DOHH2 (cell line): ENCODE measurements around the gene PRELID1.

Experiments
- H3F3A ChIP-seq: fragments of 200-600 bp; sonication (generic), shearing (Covaris generic); 2 replicates; pipeline ENCODE4 v1.6.0; 2016; ENCODE audit warnings: antibody characterized with exemption, mild to moderate bottlenecking; ENCODE audit not compliant: control insufficient read depth, insufficient read depth
- H3K27ac ChIP-seq: fragments of 200-600 bp; sonication (generic); 2 replicates; pipeline ENCODE4 v1.5.1; 2014; ENCODE audit warnings: low read depth, mild to moderate bottlenecking, low read length, moderate library complexity
- H3K27me3 ChIP-seq: fragments of 200-600 bp; sonication (generic); 2 replicates; pipeline ENCODE4 v1.6.1; 2014; ENCODE audit warnings: mild to moderate bottlenecking, low read length, mixed read lengths; ENCODE audit not compliant: control insufficient read depth
- H3K36me3 ChIP-seq: fragments of 200-600 bp; sonication (generic); 2 replicates; pipeline ENCODE4 v1.6.1; 2014; ENCODE audit warnings: mild to moderate bottlenecking, low read length, moderate library complexity, mixed read lengths; ENCODE audit not compliant: control insufficient read depth
- H3K4me1 ChIP-seq: fragments of 200-600 bp; sonication (generic); 2 replicates; pipeline ENCODE4 v1.6.1; 2014; ENCODE audit warnings: mild to moderate bottlenecking, low read length, mixed read lengths; ENCODE audit not compliant: control insufficient read depth
- H3K4me2 ChIP-seq: fragments of 200-600 bp; sonication (generic); 2 replicates; pipeline ENCODE4 v1.6.0; 2014; ENCODE audit warnings: mild to moderate bottlenecking, low read length, moderate library complexity
- H3K4me3 ChIP-seq: fragments of 200-600 bp; sonication (generic); 2 replicates; pipeline ENCODE4 v1.5.1; 2014; ENCODE audit warnings: mild to moderate bottlenecking, low read length, mixed read lengths
- H3K79me2 ChIP-seq: fragments of 200-600 bp; sonication (generic); 2 replicates; pipeline ENCODE4 v1.6.1; 2014; ENCODE audit warnings: mild to moderate bottlenecking, low read length, mixed read lengths; ENCODE audit not compliant: control insufficient read depth
- H3K9me2 ChIP-seq: fragments of 200-600 bp; sonication (generic); replicated peaks from 2 replicates; pipeline ENCODE4 v1.6.1; 2014; ENCODE audit warnings: mild to moderate bottlenecking, low read length, mixed read lengths; ENCODE audit not compliant: control insufficient read depth
- H3K9me3 ChIP-seq: fragments of 200-600 bp; sonication (generic); 2 replicates; pipeline ENCODE4 v1.6.1; 2014; ENCODE audit warnings: antibody characterized with exemption, low read length, mixed read lengths; ENCODE audit not compliant: control insufficient read depth, insufficient read depth
- H4K20me1 ChIP-seq: fragments of 200-600 bp; sonication (generic); 2 replicates; pipeline ENCODE4 v1.6.0; 2014; ENCODE audit warnings: low read depth, mild to moderate bottlenecking, antibody characterized with exemption, low read length, moderate library complexity; ENCODE audit not compliant: control insufficient read depth, insufficient read depth
- CTCF ChIP-seq: fragments of 200-600 bp; sonication (generic); IDR thresholded peaks from one replicate; pipeline ENCODE4 v1.5.1; 2014; ENCODE audit warnings: antibody characterized with exemption, mild to moderate bottlenecking, low read depth, low read length; ENCODE audit not compliant: poor library complexity, severe bottlenecking
- EZH2phosphoT487 ChIP-seq: fragments of 200-600 bp; sonication (generic); IDR thresholded peaks from 2 replicates; pipeline ENCODE4 v1.6.1; 2017; ENCODE audit warnings: borderline replicate concordance, mild to moderate bottlenecking, antibody characterized with exemption, low read length, moderate library complexity, mixed read lengths

The PRELID1 gene

GRCh38 chr5:177336112-177336511 is 32.5 kb downstream of the PRELID1 start:
- Histone ChIP-seq H3K4me1 (no peaks in the 10 kb centered on the region), H3K27me3 (no peaks in the 10 kb centered on the region), H3K27ac (no peak overlapping the region), H3K9me3 (no peaks in the 10 kb centered on the region), H3K79me2 (peaks cover 22% of the 10 kb centered on the region), H3K4me3 (no peak overlapping the region), H3K9me2 (no peaks in the 10 kb centered on the region), H3K4me2 (no peak overlapping the region), H4K20me1 (no peaks in the 10 kb centered on the region), H3K36me3 (peaks cover 85% of the 10 kb centered on the region), H3F3A (no peaks in the 10 kb centered on the region)
- TF ChIP-seq CTCF = peak; percentile 83
- no peak for TF ChIP-seq EZH2phosphoT487

- H3K27ac ChIP-seq = no peak overlapping the region
- TF ChIP-seq EZH2phosphoT487 (no peak), CTCF (no peak)
- peaks cover 30% of the 10 kb centered on the region for H3K79me2 ChIP-seq
- H3K4me3 ChIP-seq = no peak overlapping the region
- no peak overlapping the region for H3K4me2 ChIP-seq
- H3K9me2 ChIP-seq = no peaks in the 10 kb centered on the region
- H3K27me3 ChIP-seq = no peaks in the 10 kb centered on the region
- no peaks in the 10 kb centered on the region for H4K20me1 ChIP-seq
- peaks cover 85% of the 10 kb centered on the region for H3K36me3 ChIP-seq
- H3F3A ChIP-seq = no peaks in the 10 kb centered on the region
- no peaks in the 10 kb centered on the region for H3K4me1 ChIP-seq
- no peaks in the 10 kb centered on the region for H3K9me3 ChIP-seq
Measured at GRCh38 chr5:177336603-177337494, 33.2 kb downstream of the PRELID1 start.

- Histone ChIP-seq H3K9me3 (no peaks in the 10 kb centered on the region), H4K20me1 (no peaks in the 10 kb centered on the region), H3K36me3 (peaks cover 80% of the 10 kb centered on the region), H3K4me2 (no peak overlapping the region), H3K27ac (no peak overlapping the region), H3K4me3 (no peak overlapping the region), H3F3A (no peaks in the 10 kb centered on the region), H3K4me1 (no peaks in the 10 kb centered on the region), H3K27me3 (no peaks in the 10 kb centered on the region), H3K79me2 (peaks cover 43% of the 10 kb centered on the region), H3K9me2 (no peaks in the 10 kb centered on the region)
- TF ChIP-seq CTCF (no peak), EZH2phosphoT487 (no peak)
Measured at GRCh38 chr5:177338251-177339106, 34.9 kb downstream of the PRELID1 start.
